ENCODE measurements around the gene SGCB. TPM values are rescaled to one million over a fixed set of nuclear protein-coding genes. Genes with fewer than 3 reads are reported as not detected.
"Not testable (repeated sequence)": the region's sequence is repeated elsewhere in the genome, so short reads cannot be mapped to it uniquely, and the experiment has no call there.

The SGCB gene, protein sequence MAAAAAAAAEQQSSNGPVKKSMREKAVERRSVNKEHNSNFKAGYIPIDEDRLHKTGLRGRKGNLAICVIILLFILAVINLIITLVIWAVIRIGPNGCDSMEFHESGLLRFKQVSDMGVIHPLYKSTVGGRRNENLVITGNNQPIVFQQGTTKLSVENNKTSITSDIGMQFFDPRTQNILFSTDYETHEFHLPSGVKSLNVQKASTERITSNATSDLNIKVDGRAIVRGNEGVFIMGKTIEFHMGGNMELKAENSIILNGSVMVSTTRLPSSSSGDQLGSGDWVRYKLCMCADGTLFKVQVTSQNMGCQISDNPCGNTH
- total RNA-seq: 10 to 100 TPM; 26.9 to 41.5 TPM
- polyA plus RNA-seq (ENCODE audit: insufficient read length in 6 of 6): 10 to 100 TPM; 35.0 to 44.3 (median 38.4) TPM
- long read RNA-seq, donor 1, full-length matches to known transcripts: 25 of 37 reads
- long read RNA-seq, donor 1, partial matches to known transcripts: 12 of 37 reads
- long read RNA-seq, donor 1, other reads (novel, unspliced or antisense): 0 of 37 reads
- long read RNA-seq, donor 2, full-length matches to known transcripts: 14 of 22 reads
- long read RNA-seq, donor 2, partial matches to known transcripts: 8 of 22 reads
- long read RNA-seq, donor 2, other reads (novel, unspliced or antisense): 0 of 22 reads
- long read RNA-seq, donor 3, full-length matches to known transcripts: 22 of 22 reads
- long read RNA-seq, donor 3, partial matches to known transcripts: 0 of 22 reads
- long read RNA-seq, donor 3, other reads (novel, unspliced or antisense): 0 of 22 reads
- long read RNA-seq, donor 4, full-length matches to known transcripts: 13 of 17 reads
- long read RNA-seq, donor 4, partial matches to known transcripts: 3 of 17 reads
- long read RNA-seq, donor 4, other reads (novel, unspliced or antisense): 1 of 17 reads
- long read RNA-seq, donor 5, full-length matches to known transcripts: 17 of 17 reads
- long read RNA-seq, donor 5, partial matches to known transcripts: 0 of 17 reads
- long read RNA-seq, donor 5, other reads (novel, unspliced or antisense): 0 of 17 reads
- long read RNA-seq, donor 6, full-length matches to known transcripts: 21 of 29 reads
- long read RNA-seq, donor 6, partial matches to known transcripts: 8 of 29 reads
- long read RNA-seq, donor 6, other reads (novel, unspliced or antisense): 0 of 29 reads
- long read RNA-seq, donor 7, full-length matches to known transcripts: 19 of 31 reads
- long read RNA-seq, donor 7, partial matches to known transcripts: 7 of 31 reads
- long read RNA-seq, donor 7, other reads (novel, unspliced or antisense): 5 of 31 reads
- long read RNA-seq, donor 8, full-length matches to known transcripts: 19 of 19 reads
- long read RNA-seq, donor 8, partial matches to known transcripts: 0 of 19 reads
- long read RNA-seq, donor 8, other reads (novel, unspliced or antisense): 0 of 19 reads
- long read RNA-seq, donor 9: 0 reads
- long read RNA-seq, donor 10, full-length matches to known transcripts: 5 of 8 reads
- long read RNA-seq, donor 10, partial matches to known transcripts: 1 of 8 reads
- long read RNA-seq, donor 10, other reads (novel, unspliced or antisense): 2 of 8 reads
- long read RNA-seq, donor 11, full-length matches to known transcripts: 51 of 83 reads
- long read RNA-seq, donor 11, partial matches to known transcripts: 32 of 83 reads
- long read RNA-seq, donor 11, other reads (novel, unspliced or antisense): 0 of 83 reads
- long read RNA-seq, donor 12, full-length matches to known transcripts: 18 of 18 reads
- long read RNA-seq, donor 12, partial matches to known transcripts: 0 of 18 reads
- long read RNA-seq, donor 12, other reads (novel, unspliced or antisense): 0 of 18 reads

DNA sequence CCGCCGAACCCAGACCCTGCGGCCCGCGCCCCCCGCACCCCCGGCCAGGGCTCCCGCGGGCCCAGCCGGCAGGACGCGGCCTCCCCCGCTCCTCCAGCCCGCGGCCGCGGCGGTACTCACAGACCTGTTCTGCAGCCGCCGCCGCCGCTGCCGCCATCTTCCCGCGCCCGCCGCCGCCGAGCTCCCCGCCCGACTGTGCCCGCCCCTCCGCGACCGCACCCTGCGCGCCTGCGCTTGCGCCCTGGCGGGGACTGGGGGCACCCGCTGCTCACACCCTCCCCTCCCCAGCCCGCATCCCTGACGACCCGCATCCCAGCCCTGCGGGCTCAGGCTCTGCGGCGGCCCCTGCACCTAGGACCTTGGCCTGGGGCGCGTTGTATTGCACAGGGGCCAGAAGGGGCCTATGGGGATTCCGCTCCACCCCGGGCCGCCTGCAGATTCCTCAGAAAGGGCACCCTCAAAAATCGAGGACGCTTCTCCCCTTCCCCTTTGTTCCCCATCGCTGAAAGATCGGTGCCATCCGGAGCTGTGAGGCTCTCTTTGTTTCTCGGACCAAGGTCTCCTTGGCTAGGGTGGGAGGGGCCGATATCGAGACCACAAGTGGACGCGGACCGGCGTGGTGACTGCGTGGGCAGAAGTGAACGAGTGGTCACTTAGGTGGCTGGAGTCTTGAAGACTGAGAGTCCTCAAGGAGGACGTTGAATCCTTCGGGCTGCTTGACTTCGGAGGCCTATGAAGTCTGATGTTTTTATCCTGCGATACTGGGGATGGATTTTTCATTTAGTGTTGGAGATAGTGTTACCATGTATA is at the start of gene SGCB:
Gene SGCB, minus strand, starts transcription at position 197 of the 810 bp plus-strand sequence. Its CDS starts 40 bp downstream, at position 157.
- intact Hi-C loops (cut with DNase I): no loop called here
- peak; percentile 47 to 88 (median 64) for DNase-seq
- H3K4me3 ChIP-seq: peak within 1 kb of the TSS; percentile 58 to 65
- H3K27me3 ChIP-seq: peaks cover 4 to 74% of the 10 kb centered on the region in 2 donors
- no peaks in the 10 kb centered on the region for H3K9me3 ChIP-seq
- TF ChIP-seq, protein P1, sequence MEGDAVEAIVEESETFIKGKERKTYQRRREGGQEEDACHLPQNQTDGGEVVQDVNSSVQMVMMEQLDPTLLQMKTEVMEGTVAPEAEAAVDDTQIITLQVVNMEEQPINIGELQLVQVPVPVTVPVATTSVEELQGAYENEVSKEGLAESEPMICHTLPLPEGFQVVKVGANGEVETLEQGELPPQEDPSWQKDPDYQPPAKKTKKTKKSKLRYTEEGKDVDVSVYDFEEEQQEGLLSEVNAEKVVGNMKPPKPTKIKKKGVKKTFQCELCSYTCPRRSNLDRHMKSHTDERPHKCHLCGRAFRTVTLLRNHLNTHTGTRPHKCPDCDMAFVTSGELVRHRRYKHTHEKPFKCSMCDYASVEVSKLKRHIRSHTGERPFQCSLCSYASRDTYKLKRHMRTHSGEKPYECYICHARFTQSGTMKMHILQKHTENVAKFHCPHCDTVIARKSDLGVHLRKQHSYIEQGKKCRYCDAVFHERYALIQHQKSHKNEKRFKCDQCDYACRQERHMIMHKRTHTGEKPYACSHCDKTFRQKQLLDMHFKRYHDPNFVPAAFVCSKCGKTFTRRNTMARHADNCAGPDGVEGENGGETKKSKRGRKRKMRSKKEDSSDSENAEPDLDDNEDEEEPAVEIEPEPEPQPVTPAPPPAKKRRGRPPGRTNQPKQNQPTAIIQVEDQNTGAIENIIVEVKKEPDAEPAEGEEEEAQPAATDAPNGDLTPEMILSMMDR (IDR thresholded peaks at IDR 0.05): no peak
- H3K36me3 ChIP-seq: no peaks in the 10 kb centered on the region
- peak; percentile 98 for ATAC-seq
- H3K4me1 ChIP-seq: peaks cover 0 to 8% of the 10 kb centered on the region in 2 donors
- H3K27ac ChIP-seq: peak within 1 kb of the TSS; percentile 39 to 45

DNA sequence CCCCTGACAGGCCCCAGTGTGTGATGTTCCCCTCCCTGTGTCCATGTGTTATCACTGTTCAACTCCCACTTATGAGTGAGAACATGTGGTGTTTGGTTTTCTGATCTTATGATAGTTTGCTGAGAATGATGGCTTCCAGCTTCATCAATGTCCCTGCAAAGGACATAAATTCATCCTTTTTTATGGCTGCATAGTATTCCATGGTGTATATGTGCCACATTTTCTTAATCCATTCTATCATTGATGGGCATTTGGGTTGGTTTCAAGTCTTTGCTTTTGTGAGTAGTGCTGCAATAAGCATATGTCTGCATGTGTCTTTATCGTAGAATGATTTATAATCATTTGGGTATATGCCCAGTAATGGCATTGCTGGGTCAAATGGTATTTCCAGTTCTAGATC is 48.3 kb upstream of the SGCB start:
- H3K27ac ChIP-seq; DNase-seq; H3K27me3 ChIP-seq; H3K9me3 ChIP-seq; H3K36me3 ChIP-seq; H3K4me3 ChIP-seq; H3K4me1 ChIP-seq; ATAC-seq; intact Hi-C loops (cut with DNase I): not testable (repeated sequence)

DNA sequence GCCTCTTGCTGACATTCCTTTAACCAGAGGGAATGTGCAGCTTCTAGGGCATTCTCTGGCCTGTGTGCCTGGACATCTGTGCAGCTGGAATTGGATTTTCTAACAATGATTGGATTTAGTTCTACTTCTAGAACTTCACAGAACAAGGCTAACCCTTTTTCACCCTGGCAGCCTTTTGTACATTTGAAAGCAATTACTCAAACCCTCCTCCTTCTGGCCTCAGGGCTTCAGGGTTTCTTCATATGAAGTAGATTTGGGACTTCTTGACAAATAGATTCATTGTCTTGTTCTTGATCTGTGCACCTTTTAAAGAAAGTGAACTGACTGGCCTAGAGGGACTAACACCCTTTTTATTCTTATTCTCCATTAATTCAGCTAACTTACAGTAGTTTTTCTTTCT is 43.1 kb upstream of the SGCB start:
- Histone ChIP-seq H3K27ac (no peak overlapping the region), H3K4me3 (no peak overlapping the region), H3K27me3 (peaks cover 0 to 12% of the 10 kb centered on the region in 2 donors), H3K9me3 (peaks cover 0 to under 1% of the 10 kb centered on the region in 2 donors), H3K36me3 (no peaks in the 10 kb centered on the region), H3K4me1 (no peaks in the 10 kb centered on the region)
- ATAC-seq (no peak), DNase-seq (no peak)
- intact Hi-C loops (cut with DNase I): no loop called here
- TF ChIP-seq, protein P1 (IDR thresholded peaks at IDR 0.05): no peak

DNA sequence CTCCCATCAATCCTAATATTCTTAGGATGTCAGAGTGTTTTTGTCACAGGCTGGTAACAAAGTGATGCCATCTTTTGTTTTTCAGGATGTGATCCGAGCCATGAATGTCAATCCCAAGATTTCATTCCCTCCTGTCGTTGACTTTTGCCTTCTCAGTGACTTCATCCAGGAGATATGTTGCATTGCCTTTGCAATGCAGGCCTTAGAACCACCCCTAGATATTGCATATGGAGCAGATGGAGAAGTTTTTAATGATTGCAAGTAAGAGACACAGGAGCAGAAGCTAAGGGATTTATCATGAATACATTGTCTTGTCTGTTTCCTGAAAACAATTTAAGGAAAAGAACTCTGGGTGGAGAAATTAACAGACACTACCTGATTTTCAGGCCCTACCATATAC is 41.6 kb upstream of the SGCB start:
- Histone ChIP-seq H3K27ac (no peak overlapping the region), H3K9me3 (no peaks in the 10 kb centered on the region), H3K36me3 (no peaks in the 10 kb centered on the region), H3K4me1 (no peaks in the 10 kb centered on the region), H3K27me3 (peaks cover 0 to 14% of the 10 kb centered on the region in 2 donors), H3K4me3 (no peak overlapping the region)
- intact Hi-C loops (cut with DNase I): no loop called here
- no peak for DNase-seq
- no peak for ATAC-seq
- TF ChIP-seq, protein P1 (IDR thresholded peaks at IDR 0.05): no peak
